Omental fat pad (tissue), 4 donors: ENCODE measurements around the gene IL1RN. TPM values are rescaled to one million over a fixed set of nuclear protein-coding genes. Genes with fewer than 3 reads are reported as not detected.

ENCODE experiments used
- ATAC-seq: fragments of 150-250 bp; one replicate; pipeline ENCODE4 v1.9.1; 2016; ENCODE audit warnings: mild to moderate bottlenecking, moderate library complexity; ENCODE audit not compliant: low FRiP score
- DNase-seq: peaks from one replicate; pipeline ENCODE4 v3.0.0-alpha.2; 2019; ENCODE audit warnings: low spot score
- total RNA-seq, 4 donors: library from RNA; depleted of rRNA; stranded (reverse); fragments of >200 nt; gene quantifications; one replicate each; pipeline ENCODE4 v1.1.0, GENCODE V29; 2016
- TF ChIP-seq, protein P1 (sequence below), 3 donors: fragments of 450-650 bp; IDR thresholded peaks; one replicate each; pipeline ENCODE4 v1.5.1; 2016 to 2017; ENCODE audit warnings: antibody characterized with exemption in 3 of 3, mild to moderate bottlenecking in 3 of 3, moderate library complexity in 2 of 3

Gene IL1RN
- total RNA-seq, 4 donors from 2014 or later, result 4.8 to 114 (median 7.1) TPM

GRCh38 chr2:113083296-113083695 lies 44.1 kb upstream of the IL1RN start:
- DNase-seq (no peak), ATAC-seq (no peak)
- TF ChIP-seq, protein P1, sequence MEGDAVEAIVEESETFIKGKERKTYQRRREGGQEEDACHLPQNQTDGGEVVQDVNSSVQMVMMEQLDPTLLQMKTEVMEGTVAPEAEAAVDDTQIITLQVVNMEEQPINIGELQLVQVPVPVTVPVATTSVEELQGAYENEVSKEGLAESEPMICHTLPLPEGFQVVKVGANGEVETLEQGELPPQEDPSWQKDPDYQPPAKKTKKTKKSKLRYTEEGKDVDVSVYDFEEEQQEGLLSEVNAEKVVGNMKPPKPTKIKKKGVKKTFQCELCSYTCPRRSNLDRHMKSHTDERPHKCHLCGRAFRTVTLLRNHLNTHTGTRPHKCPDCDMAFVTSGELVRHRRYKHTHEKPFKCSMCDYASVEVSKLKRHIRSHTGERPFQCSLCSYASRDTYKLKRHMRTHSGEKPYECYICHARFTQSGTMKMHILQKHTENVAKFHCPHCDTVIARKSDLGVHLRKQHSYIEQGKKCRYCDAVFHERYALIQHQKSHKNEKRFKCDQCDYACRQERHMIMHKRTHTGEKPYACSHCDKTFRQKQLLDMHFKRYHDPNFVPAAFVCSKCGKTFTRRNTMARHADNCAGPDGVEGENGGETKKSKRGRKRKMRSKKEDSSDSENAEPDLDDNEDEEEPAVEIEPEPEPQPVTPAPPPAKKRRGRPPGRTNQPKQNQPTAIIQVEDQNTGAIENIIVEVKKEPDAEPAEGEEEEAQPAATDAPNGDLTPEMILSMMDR (IDR thresholded peaks at IDR 0.05), result no peak

DNA sequence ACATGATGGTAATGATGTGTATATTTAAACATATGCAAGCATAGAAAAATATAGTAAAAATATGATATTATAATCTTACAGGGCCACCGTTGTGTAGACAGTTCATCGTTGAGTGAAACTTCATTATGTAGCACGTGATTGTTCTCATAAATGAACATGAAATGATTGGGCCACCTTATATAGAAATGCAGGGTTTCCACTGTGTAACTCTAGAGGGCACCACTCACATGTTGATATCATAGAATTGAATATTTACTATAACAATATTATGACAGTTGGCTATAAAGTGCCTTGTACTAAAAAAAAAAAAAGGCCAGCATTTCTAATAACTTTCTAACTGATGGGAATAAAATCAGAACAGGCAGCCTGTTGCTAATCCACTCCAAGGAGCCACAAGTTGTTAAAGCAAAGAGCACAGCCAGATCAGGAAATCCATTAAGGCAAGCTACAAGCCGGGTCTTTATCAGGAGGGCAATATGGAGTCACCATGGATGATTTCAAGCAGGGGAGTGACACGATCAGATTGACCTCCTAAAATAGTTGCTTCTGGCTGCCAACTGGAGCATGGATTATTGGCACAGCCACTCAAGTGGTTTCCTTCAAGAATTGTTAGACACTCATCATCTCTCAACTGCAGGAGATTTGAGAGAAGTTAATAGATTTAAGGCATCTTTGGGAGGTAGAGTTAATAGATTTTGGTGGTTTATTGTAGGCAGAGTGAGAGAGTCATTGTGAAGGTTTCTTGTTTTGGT lies 43.0 kb upstream of the IL1RN start:
- DNase-seq, result no peak
- TF ChIP-seq, protein P1 (IDR thresholded peaks at IDR 0.05), result no peak
- ATAC-seq, result no peak

DNA sequence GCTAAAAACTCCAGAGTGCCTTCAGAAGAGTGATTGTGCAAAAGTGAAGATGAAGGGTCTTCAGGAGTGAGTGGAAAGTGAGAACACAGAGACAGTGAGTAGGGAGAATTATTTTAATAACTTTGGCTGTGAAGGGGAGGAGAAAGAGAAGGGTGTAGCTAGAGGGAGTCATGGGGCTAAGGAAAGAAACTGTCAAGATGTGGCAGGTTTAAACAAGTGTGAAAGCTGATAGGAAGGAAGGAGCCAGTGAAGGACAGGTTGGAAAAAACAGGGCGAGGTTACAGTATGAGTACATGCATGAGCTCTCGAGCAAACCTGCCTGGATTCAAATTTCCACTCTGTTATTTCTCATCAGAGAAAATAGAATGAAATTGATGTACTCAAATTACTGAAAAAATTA lies 41.9 kb upstream of the IL1RN start:
- DNase-seq, result no peak
- ATAC-seq, result no peak
- TF ChIP-seq, protein P1 (IDR thresholded peaks at IDR 0.05), result no peak

GRCh38 chr2:113088213-113088992 lies 39.0 kb upstream of the IL1RN start:
- no peak for ATAC-seq
- no peak for DNase-seq
- TF ChIP-seq, protein P1 (IDR thresholded peaks at IDR 0.05), result no peak

DNA sequence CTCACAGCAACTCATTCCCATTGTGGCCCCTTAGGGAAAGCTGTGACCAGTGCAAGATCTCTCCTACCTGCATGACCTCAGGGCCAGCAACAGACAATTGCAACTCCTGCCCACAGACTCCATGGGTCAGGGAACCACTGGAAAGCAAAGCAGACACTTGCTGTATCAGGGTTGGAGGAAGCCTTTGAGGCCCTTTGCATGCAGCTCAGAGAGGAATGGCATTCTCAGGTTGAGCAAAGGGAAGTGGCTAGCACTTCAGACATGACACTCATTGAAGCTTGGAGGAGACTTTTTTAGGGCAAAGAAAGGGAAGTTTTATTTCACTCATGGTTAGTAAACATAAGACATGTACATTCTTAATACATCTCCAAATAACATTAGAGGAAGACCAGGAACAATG lies 37.5 kb upstream of the IL1RN start:
- TF ChIP-seq, protein P1 (IDR thresholded peaks at IDR 0.05), result no peak
- no peak for ATAC-seq
- no peak for DNase-seq

DNA sequence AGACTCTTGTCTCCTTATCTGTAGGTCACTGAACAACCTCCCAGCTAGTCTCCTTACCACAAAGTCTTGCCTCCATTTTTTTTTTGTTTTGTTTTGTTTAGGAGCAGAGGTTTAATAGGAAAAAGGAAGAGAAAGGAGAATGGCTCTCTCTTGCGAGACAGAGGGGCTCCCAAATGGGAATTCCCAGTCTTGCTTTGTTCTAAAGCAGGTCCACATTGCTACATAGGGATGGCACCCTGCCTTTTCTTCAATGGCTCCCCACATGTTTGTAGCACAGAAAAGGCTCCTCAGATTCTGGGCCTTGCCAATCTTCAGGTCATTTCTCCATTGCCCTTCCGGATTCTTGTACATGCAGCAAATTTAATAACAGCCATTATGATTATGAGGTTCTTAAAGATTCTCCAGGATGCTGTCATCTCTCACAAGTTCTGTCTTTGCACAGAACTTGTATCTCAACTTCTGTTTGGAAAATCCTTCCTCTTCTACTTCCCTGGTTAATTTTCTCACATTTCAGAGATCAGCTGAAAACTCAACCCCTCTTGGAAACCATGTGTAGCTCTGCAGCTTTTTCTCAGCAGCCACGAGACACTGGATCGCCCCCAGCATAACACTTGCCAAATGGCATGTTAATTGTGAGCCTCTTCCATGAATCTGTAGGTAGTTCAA lies 36.0 kb upstream of the IL1RN start:
- ATAC-seq (no peak), DNase-seq (no peak)
- TF ChIP-seq, protein P1 (IDR thresholded peaks at IDR 0.05), result no peak
